Vagina (tissue), 2 donors: ENCODE measurements around the gene ZNF439.

Experiments used
- CTCF ChIP-seq, 3 experiments: fragments of 450-650 bp in 2 of 3; fragments of 200-600 bp in 1 of 3; sonication (generic) in 1 of 3; IDR thresholded peaks; one replicate each; pipeline ENCODE4 v1.5.1; 2017 to 2019; ENCODE audit warnings: antibody characterized with exemption in 3 of 3, mild to moderate bottlenecking in 2 of 3, moderate library complexity in 2 of 3
- POLR2A ChIP-seq, 2 donors: fragments of 450-650 bp; IDR thresholded peaks; one replicate each; pipeline ENCODE4 v1.6.1; 2017; ENCODE audit warnings: antibody characterized with exemption in 2 of 2, mild to moderate bottlenecking in 2 of 2, moderate library complexity in 2 of 2
- POLR2AphosphoS5 ChIP-seq, 2 donors: sonication (generic); formaldehyde crosslinking; IDR thresholded peaks; one replicate each; pipeline ENCODE4 v1.9.0; 2017; ENCODE audit warnings: antibody characterized with exemption in 2 of 2, mild to moderate bottlenecking in 2 of 2, low read depth in 1 of 2; ENCODE audit not compliant: insufficient read depth in 1 of 2

GRCh38 chr19:11833541-11833940, 15.0 kb upstream of the ZNF439 start:
- TF ChIP-seq POLR2AphosphoS5 (IDR thresholded peaks at IDR 0.05; ENCODE audit: insufficient read depth in 1 of 2, low read depth in 1 of 2) (no peak), CTCF (IDR thresholded peaks at IDR 0.05) (no peak), POLR2A (IDR thresholded peaks at IDR 0.05) (no peak)
